ENCODE measurements around the gene PHC2. TPM values are rescaled to one million over a fixed set of nuclear protein-coding genes. Genes with fewer than 3 reads are reported as not detected.

PHC2 gene
- polyA plus RNA-seq, 1 donor from 2014 or later, result 171 TPM

DNA sequence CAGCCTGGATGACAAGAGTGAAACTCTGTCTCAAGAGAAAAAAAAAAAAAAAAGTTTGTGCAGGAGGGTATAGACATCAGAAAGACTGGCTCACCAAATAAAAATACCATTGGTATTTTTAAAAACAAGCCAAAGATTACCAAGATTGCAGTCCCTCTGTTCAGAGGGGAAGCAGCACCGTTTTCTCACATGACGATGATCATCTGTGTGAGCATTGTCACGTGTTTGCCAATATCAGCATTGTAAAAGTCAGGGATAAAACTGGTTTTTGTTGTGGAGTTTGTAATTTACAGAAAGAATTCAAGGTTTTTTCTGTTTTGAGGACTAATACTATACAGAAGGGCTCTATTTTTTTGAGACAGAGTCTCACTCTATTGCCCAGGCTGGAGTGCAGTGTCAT is 148.1 kb downstream of the PHC2 start:
- no peak overlapping the region for H3K4me3 ChIP-seq (ENCODE audit: low read length)
- peaks cover 5% of the 10 kb centered on the region for H3K36me3 ChIP-seq (ENCODE audit: insufficient read depth, low read length)
- no peak overlapping the region for H3K9ac ChIP-seq (ENCODE audit: low read length)
- no peaks in the 10 kb centered on the region for H3K79me2 ChIP-seq (replicated peaks; ENCODE audit: insufficient read depth, low read length)
- no peak overlapping the region for H3K4me2 ChIP-seq (ENCODE audit: low read length)
- no peaks in the 10 kb centered on the region for H3K27me3 ChIP-seq (ENCODE audit: insufficient read depth, low read depth, low read length)
- H3K27ac ChIP-seq (ENCODE audit: low read length), result no peak overlapping the region
- TF ChIP-seq, protein P1, sequence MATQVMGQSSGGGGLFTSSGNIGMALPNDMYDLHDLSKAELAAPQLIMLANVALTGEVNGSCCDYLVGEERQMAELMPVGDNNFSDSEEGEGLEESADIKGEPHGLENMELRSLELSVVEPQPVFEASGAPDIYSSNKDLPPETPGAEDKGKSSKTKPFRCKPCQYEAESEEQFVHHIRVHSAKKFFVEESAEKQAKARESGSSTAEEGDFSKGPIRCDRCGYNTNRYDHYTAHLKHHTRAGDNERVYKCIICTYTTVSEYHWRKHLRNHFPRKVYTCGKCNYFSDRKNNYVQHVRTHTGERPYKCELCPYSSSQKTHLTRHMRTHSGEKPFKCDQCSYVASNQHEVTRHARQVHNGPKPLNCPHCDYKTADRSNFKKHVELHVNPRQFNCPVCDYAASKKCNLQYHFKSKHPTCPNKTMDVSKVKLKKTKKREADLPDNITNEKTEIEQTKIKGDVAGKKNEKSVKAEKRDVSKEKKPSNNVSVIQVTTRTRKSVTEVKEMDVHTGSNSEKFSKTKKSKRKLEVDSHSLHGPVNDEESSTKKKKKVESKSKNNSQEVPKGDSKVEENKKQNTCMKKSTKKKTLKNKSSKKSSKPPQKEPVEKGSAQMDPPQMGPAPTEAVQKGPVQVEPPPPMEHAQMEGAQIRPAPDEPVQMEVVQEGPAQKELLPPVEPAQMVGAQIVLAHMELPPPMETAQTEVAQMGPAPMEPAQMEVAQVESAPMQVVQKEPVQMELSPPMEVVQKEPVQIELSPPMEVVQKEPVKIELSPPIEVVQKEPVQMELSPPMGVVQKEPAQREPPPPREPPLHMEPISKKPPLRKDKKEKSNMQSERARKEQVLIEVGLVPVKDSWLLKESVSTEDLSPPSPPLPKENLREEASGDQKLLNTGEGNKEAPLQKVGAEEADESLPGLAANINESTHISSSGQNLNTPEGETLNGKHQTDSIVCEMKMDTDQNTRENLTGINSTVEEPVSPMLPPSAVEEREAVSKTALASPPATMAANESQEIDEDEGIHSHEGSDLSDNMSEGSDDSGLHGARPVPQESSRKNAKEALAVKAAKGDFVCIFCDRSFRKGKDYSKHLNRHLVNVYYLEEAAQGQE (IDR thresholded peaks at IDR 0.05; ENCODE audit: borderline replicate concordance), result no peak
- TF ChIP-seq EZH2 (IDR thresholded peaks at IDR 0.05; ENCODE audit: borderline replicate concordance, insufficient read depth, low read length, poor library complexity, severe bottlenecking) (no peak), POLR2AphosphoS5 (IDR thresholded peaks at IDR 0.05) (no peak), SMC3 (conservative IDR thresholded peaks at IDR 0.05; ENCODE audit: poor library complexity) (no peak), TAF1 (IDR thresholded peaks at IDR 0.05; ENCODE audit: low read depth) (no peak), RAD21 (conservative IDR thresholded peaks at IDR 0.05) (no peak), EP300 (conservative IDR thresholded peaks at IDR 0.05; ENCODE audit: poor library complexity, severe bottlenecking) (no peak), MXI1 (conservative IDR thresholded peaks at IDR 0.05; ENCODE audit: poor library complexity, severe bottlenecking) (no peak)
- TF ChIP-seq, protein P2, sequence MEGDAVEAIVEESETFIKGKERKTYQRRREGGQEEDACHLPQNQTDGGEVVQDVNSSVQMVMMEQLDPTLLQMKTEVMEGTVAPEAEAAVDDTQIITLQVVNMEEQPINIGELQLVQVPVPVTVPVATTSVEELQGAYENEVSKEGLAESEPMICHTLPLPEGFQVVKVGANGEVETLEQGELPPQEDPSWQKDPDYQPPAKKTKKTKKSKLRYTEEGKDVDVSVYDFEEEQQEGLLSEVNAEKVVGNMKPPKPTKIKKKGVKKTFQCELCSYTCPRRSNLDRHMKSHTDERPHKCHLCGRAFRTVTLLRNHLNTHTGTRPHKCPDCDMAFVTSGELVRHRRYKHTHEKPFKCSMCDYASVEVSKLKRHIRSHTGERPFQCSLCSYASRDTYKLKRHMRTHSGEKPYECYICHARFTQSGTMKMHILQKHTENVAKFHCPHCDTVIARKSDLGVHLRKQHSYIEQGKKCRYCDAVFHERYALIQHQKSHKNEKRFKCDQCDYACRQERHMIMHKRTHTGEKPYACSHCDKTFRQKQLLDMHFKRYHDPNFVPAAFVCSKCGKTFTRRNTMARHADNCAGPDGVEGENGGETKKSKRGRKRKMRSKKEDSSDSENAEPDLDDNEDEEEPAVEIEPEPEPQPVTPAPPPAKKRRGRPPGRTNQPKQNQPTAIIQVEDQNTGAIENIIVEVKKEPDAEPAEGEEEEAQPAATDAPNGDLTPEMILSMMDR (IDR thresholded peaks at IDR 0.05; ENCODE audit: poor library complexity, severe bottlenecking), result no peak
- H3K9me3 ChIP-seq (ENCODE audit: low read length), result no peaks in the 10 kb centered on the region
- no peaks in the 10 kb centered on the region for H3F3A ChIP-seq (ENCODE audit: insufficient read depth, low read length, poor library complexity, severe bottlenecking)
- H3K9me2 ChIP-seq (ENCODE audit: insufficient read depth, low read length), result no peaks in the 10 kb centered on the region
- no peaks in the 10 kb centered on the region for H4K20me1 ChIP-seq (ENCODE audit: insufficient read depth)
- H2AFZ ChIP-seq (ENCODE audit: low read depth, low read length), result no peak overlapping the region

DNA sequence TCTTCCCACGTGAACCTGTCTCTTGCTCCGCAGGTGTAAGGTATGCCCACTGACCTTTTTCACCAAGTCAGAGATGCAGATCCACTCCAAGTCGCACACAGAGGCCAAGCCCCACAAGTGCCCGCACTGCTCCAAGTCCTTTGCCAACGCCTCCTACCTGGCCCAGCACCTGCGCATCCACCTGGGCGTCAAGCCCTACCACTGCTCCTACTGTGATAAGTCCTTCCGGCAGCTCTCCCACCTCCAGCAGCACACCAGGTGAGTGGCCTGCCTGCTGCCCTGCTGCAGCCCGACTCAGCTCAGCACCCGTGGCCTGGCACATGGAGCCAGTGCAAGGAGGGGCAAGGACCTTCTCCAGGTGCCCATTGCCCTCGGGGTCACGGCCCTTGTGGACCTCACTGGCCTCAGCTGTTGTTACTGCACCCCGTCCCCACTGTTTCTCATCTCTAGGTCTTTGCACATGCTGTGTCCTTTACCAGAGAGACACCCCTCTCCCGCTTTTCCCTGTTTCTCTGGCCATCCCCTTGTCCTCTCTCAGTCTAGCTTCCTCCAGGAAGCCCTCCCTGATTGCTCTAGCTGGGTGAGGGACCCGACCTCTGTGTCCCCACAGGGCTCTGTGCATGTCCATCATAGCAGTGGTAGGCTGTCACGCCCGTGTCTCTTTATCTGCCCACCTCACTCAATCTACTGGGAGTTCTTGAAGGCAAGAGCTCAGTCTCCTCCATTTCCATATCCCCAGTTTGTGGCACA is 149.2 kb downstream of the PHC2 start:
- no peak overlapping the region for H3K9ac ChIP-seq (ENCODE audit: low read length)
- no peak for TF ChIP-seq EZH2 (IDR thresholded peaks at IDR 0.05; ENCODE audit: borderline replicate concordance, insufficient read depth, low read length, poor library complexity, severe bottlenecking)
- no peaks in the 10 kb centered on the region for H3K9me3 ChIP-seq (ENCODE audit: low read length)
- no peak overlapping the region for H3K27ac ChIP-seq (ENCODE audit: low read length)
- H3K9me2 ChIP-seq (ENCODE audit: insufficient read depth, low read length), result no peaks in the 10 kb centered on the region
- H3K4me3 ChIP-seq (ENCODE audit: low read length), result no peak overlapping the region
- H2AFZ ChIP-seq (ENCODE audit: low read depth, low read length), result no peak overlapping the region
- no peaks in the 10 kb centered on the region for H3F3A ChIP-seq (ENCODE audit: insufficient read depth, low read length, poor library complexity, severe bottlenecking)
- H4K20me1 ChIP-seq (ENCODE audit: insufficient read depth), result no peaks in the 10 kb centered on the region
- H3K79me2 ChIP-seq (replicated peaks; ENCODE audit: insufficient read depth, low read length), result no peaks in the 10 kb centered on the region
- H3K4me2 ChIP-seq (ENCODE audit: low read length), result no peak overlapping the region
- peaks cover 5% of the 10 kb centered on the region for H3K36me3 ChIP-seq (ENCODE audit: insufficient read depth, low read length)
- no peaks in the 10 kb centered on the region for H3K27me3 ChIP-seq (ENCODE audit: insufficient read depth, low read depth, low read length)

Data from neural cell (in vitro differentiated cells).